K562 (cell line): ENCODE measurements around the gene ECM2. TPM values are rescaled to one million over a fixed set of nuclear protein-coding genes. Genes with fewer than 3 reads are reported as not detected.

ENCODE experiments used
- ATAC-seq: fragments of 200-7000 bp; cut with Tn5 transposase; 3 replicates; pipeline ENCODE4 v1.9.1; 2020; ENCODE audit warnings: moderate library complexity
- BruUV-seq: library from RNA; stranded (reverse); fragments of 400-500 nt; replicated peaks from 2 replicates; lab custom pipeline; 2021; lab: Mats Ljungman, UMichigan
- CTCF ChIA-PET: fragments of 300-600 bp; formaldehyde crosslinking; extraction: SDS; loops from one replicate; lab custom pipeline; 2021; ENCODE audit warnings: low intra/inter-chr PET ratio; lab: Yijun Ruan, JAX
- POLR2A ChIA-PET: fragments of 300-600, 350-650 bp; sonication (Branson Sonifier 250); formaldehyde crosslinking; extraction: SDS; loops from one replicate; lab custom pipeline; 2021; ENCODE audit warnings: antibody characterized with exemption, inconsistent platforms; lab: Yijun Ruan, JAX
- DNase-seq, 4 experiments: peaks; one replicate each; pipeline versions ENCODE4 v3.0.0 to v3.0.0-alpha.2; 2011 to 2018; ENCODE audit warnings: low spot score in 3 of 4, mixed read lengths in 3 of 4; ENCODE audit errors: extremely low read depth in 1 of 4
- FAIRE-seq: peaks from 2 replicates; lab custom pipeline; 2011; peaks lifted over from hg19 to GRCh38; lab: Jason Lieb, UNC
- H2AFZ ChIP-seq: 2 replicates; pipeline ENCODE4 v1.6.0; 2011; ENCODE audit warnings: low read depth, low read length, control low read depth, inconsistent platforms
- H3K27ac ChIP-seq: fragments of 200-600 bp; 3 replicates; pipeline ENCODE4 v1.8.0; 2011; ENCODE audit warnings: low read depth, mild to moderate bottlenecking, control low read depth, inconsistent platforms, low read length, moderate library complexity, mixed read lengths; ENCODE audit errors: extremely low read depth
- H3K27me3 ChIP-seq, 2 experiments: fragments of 300-600 bp in 1 of 2; 2 replicates in 1 of 2; 3 replicates in 1 of 2; pipeline versions ENCODE4 v1.6.0 to v1.8.0; 2011; ENCODE audit warnings: inconsistent platforms in 2 of 2, low read length in 2 of 2, mild to moderate bottlenecking in 1 of 2, mixed read lengths in 1 of 2, moderate library complexity in 1 of 2; ENCODE audit not compliant: control insufficient read depth in 2 of 2, insufficient read depth in 2 of 2
- H3K36me3 ChIP-seq: fragments of 300-600 bp; 3 replicates; pipeline ENCODE4 v1.8.0; 2011; ENCODE audit warnings: mild to moderate bottlenecking, low read length, inconsistent platforms; ENCODE audit not compliant: control insufficient read depth, insufficient read depth
- H3K4me1 ChIP-seq, 2 experiments: fragments of 200-600 bp in 1 of 2; replicated peaks in 1 of 2; 2 replicates in 1 of 2; 3 replicates in 1 of 2; pipeline versions ENCODE4 v1.5.1 to v1.8.0; 2011; ENCODE audit warnings: inconsistent platforms in 2 of 2, low read length in 2 of 2, mild to moderate bottlenecking in 1 of 2, mixed read lengths in 1 of 2, moderate library complexity in 1 of 2; ENCODE audit not compliant: control insufficient read depth in 2 of 2, insufficient read depth in 2 of 2
- H3K4me2 ChIP-seq: 2 replicates; pipeline ENCODE4 v1.6.1; 2011; ENCODE audit warnings: low read length, control low read depth, inconsistent platforms, mixed read lengths; ENCODE audit not compliant: insufficient read depth
- H3K4me3 ChIP-seq: fragments of 200-600 bp; sonication (generic), shearing (Covaris generic); 2 replicates; pipeline ENCODE4 v1.5.1; 2016; ENCODE audit warnings: control low read depth, inconsistent platforms
- H3K79me2 ChIP-seq: fragments of 200-600 bp; 3 replicates; pipeline ENCODE4 v1.8.0; 2011; ENCODE audit warnings: low read length, inconsistent platforms; ENCODE audit not compliant: control insufficient read depth, insufficient read depth
- H3K9ac ChIP-seq, 2 experiments: 2 replicates each; pipeline versions ENCODE4 v1.6.0 to v1.6.1; 2011; ENCODE audit warnings: low read depth in 2 of 2, low read length in 2 of 2, control low read depth in 1 of 2, inconsistent platforms in 1 of 2, mild to moderate bottlenecking in 1 of 2, mixed read lengths in 1 of 2; ENCODE audit not compliant: insufficient read depth in 1 of 2
- H3K9me1 ChIP-seq: one replicate; pipeline ENCODE4 v1.6.0; 2011; ENCODE audit warnings: inconsistent platforms, mild to moderate bottlenecking, low read length, moderate library complexity; ENCODE audit not compliant: control insufficient read depth, insufficient read depth
- H3K9me3 ChIP-seq: replicated peaks from 2 replicates; pipeline ENCODE4 v1.5.1; 2011; ENCODE audit warnings: low read depth, low read length, inconsistent platforms; ENCODE audit not compliant: control insufficient read depth, insufficient read depth
- H4K20me1 ChIP-seq: replicated peaks from 2 replicates; pipeline ENCODE4 v1.6.1; 2011; ENCODE audit warnings: low read length, inconsistent platforms, mixed read lengths; ENCODE audit not compliant: control insufficient read depth, insufficient read depth
- DPF2 ChIP-seq: fragments of 450-650 bp; IDR thresholded peaks from 2 replicates; pipeline ENCODE4 v1.6.1; 2016
- KDM1A ChIP-seq, 2 experiments: fragments of 450-650 bp; IDR thresholded peaks; 2 replicates each; pipeline ENCODE4 v1.6.1; 2016; ENCODE audit warnings: mild to moderate bottlenecking in 2 of 2
- KHSRP ChIP-seq: fragments of 450-650 bp; IDR thresholded peaks from 2 replicates; pipeline ENCODE4 v1.6.1; 2017
- MAX ChIP-seq: sonication (generic); formaldehyde crosslinking; IDR thresholded peaks from 2 replicates; pipeline ENCODE4 v1.9.0; 2022; ENCODE audit warnings: mild to moderate bottlenecking, missing genetic modification reagents
- RAD51 ChIP-seq: fragments of 450-650 bp; IDR thresholded peaks from 2 replicates; pipeline ENCODE4 v1.7.1; 2016; ENCODE audit warnings: low read depth, mild to moderate bottlenecking, borderline replicate concordance
- SLC30A9 ChIP-seq: fragments of 250-450 bp; sonication (Bioruptor Pico); IDR thresholded peaks from 2 replicates; pipeline ENCODE4 v1.8.0; 2022; ENCODE audit warnings: mild to moderate bottlenecking, moderate library complexity
- SNRNP70 ChIP-seq: fragments of 200-400 bp; formaldehyde crosslinking; optimal IDR thresholded peaks from 2 replicates; pipeline ENCODE3; 2017; ENCODE audit warnings: low read depth, low read length
- ZNF324 ChIP-seq: fragments of 250-450 bp; sonication (Bioruptor Pico); IDR thresholded peaks from 2 replicates; pipeline ENCODE4 v1.4.0; 2020; ENCODE audit warnings: mild to moderate bottlenecking
- ZNF655 ChIP-seq: fragments of 250-450 bp; sonication (Bioruptor Pico); IDR thresholded peaks from 2 replicates; pipeline ENCODE4 v1.5.0; 2021
- WGBS: fragments of 100-300 bp; shearing (Covaris generic); methylation state at CpG from one replicate; pipeline ENCODE4 v1.1.6; 2016; ENCODE audit warnings: low coverage, mixed read lengths; ENCODE audit not compliant: insufficient coverage; ENCODE audit errors: missing lambda C conversion rate; 5-methylcytosine and 5-hydroxymethylcytosine counted together
- in situ Hi-C: fragments of 300-500 bp; cut with MboI; formaldehyde crosslinking; loops from 4 replicates; pipeline ENCODE4 v1.15.0; 2018; ENCODE audit warnings: inconsistent platforms, mixed read lengths
- intact Hi-C: fragments of 100-400 bp; cut with micrococcal nuclease; formaldehyde crosslinking; loops from 2 replicates; pipeline ENCODE4 v1.14.2; 2022
- polyA plus RNA-seq, 8 experiments: library from polyadenylated mRNA; depleted of rRNA in 4 of 8; stranded (reverse) in 5 of 8; unstranded in 3 of 8; fragments of >200 nt; fragmentation: Nextera tagmentation in 2 of 8; fragmentation: Illumina TruSeq in 1 of 8; extraction: Ambion mirVana in 2 of 8; extraction: Trizol in 1 of 8; gene quantifications; 2 replicates each; pipeline versions ENCODE4 v1.2.1 to v1.2.3, GENCODE V29; 2011 to 2014; ENCODE audit warnings: inconsistent platforms in 1 of 8, missing spikeins in 1 of 8
- total RNA-seq, 7 experiments: library from RNA; depleted of rRNA in 6 of 7; stranded (reverse); fragments of >200 nt in 6 of 7; fragmentation: Illumina TruSeq in 2 of 7; extraction: Trizol in 2 of 7; gene quantifications; 2 replicates each; pipeline versions ENCODE4 v1.2.1 to v1.2.3, GENCODE V29; 2011 to 2021; ENCODE audit warnings: low replicate concordance in 1 of 7
- TF ChIP-seq, protein P1 (sequence below): sonication (generic); formaldehyde crosslinking; IDR thresholded peaks from 2 replicates; pipeline ENCODE4 v1.8.1; 2023; ENCODE audit warnings: mild to moderate bottlenecking, missing genetic modification reagents
- TF ChIP-seq, protein P2 (sequence below): fragments of 250-450 bp; sonication (Bioruptor Pico); IDR thresholded peaks from 2 replicates; pipeline ENCODE4 v1.5.1; 2021; ENCODE audit warnings: mild to moderate bottlenecking

ECM2 gene
- total and polyA plus RNA-seq, 9 of the 15 experiments (the other 6 are each of a cell fraction or from before 2014, with no cell fraction given) = 0.03 to 0.07 TPM; not detected in 7

GRCh38 chr9:92545002-92545510 lies 9.3 kb upstream of the ECM2 start:
- Histone ChIP-seq H3K36me3 (no peaks in the 10 kb centered on the region), H3K27me3 (no peaks in the 10 kb centered on the region), H3K27ac (no peak overlapping the region), H3K9me3 (no peaks in the 10 kb centered on the region), H3K4me1 (no peaks in the 10 kb centered on the region; a peak in 1 of 5 replicates), H3K9me1 (no peaks in the 10 kb centered on the region), H3K9ac (no peak overlapping the region), H3K4me2 (no peak overlapping the region), H3K4me3 (no peak overlapping the region), H4K20me1 (no peaks in the 10 kb centered on the region), H3K79me2 (no peaks in the 10 kb centered on the region), H2AFZ (no peak overlapping the region)
- DNase-seq = no peak
- in situ Hi-C loops (no loop called here), intact Hi-C loops (no loop called here)
- 91% methylated on average over 15 of the region's 33 CpGs for WGBS
- ChIA-PET POLR2A (no interaction called here), CTCF (no interaction called here)
- no peak for ATAC-seq
- TF ChIP-seq, protein P1, sequence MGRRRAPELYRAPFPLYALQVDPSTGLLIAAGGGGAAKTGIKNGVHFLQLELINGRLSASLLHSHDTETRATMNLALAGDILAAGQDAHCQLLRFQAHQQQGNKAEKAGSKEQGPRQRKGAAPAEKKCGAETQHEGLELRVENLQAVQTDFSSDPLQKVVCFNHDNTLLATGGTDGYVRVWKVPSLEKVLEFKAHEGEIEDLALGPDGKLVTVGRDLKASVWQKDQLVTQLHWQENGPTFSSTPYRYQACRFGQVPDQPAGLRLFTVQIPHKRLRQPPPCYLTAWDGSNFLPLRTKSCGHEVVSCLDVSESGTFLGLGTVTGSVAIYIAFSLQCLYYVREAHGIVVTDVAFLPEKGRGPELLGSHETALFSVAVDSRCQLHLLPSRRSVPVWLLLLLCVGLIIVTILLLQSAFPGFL (CRISPR knock-in tag) = no peak
- FAIRE-seq = no peak
- no TSS peak for BruUV-seq

DNA sequence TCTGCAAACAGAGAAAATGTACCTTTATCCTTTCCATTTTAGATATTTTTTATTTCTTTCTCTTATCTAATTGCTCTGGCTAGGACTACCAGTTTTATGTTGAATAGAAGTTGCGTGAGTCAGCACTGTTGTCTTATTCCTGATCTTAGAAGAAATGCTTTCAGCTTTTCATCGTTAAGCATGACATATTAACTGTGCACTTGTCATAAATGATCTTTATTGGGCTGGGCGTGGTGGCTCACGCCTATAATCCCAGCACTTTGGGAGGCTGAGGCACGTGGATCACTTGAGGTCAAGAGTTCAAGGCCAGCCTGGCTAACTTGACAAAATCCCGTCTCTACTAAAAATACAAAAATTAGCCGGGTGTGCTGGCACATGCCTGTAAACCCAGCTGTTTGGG lies 8.2 kb upstream of the ECM2 start:
- no TSS peak for BruUV-seq

More for the DNA sequence above, 8.2 kb upstream of the ECM2 start:
- no peaks in the 10 kb centered on the region for H3K9me1 ChIP-seq
- H3K79me2 ChIP-seq = no peaks in the 10 kb centered on the region
- 66% methylated on average over 7 of the region's 7 CpGs for WGBS
- POLR2A ChIA-PET = no interaction called here
- ATAC-seq (no peak), DNase-seq (no peak), FAIRE-seq (no peak)
- CTCF ChIA-PET = no interaction called here
- H3K27me3 ChIP-seq = no peaks in the 10 kb centered on the region
- H3K4me1 ChIP-seq = no peaks in the 10 kb centered on the region
- no peak overlapping the region for H3K4me2 ChIP-seq
- TF ChIP-seq ZNF655 = no peak
- no peak for TF ChIP-seq SLC30A9 (CRISPR knock-in tag)
- TF ChIP-seq RAD51 = no peak
- TF ChIP-seq KDM1A (IDR thresholded peaks at IDR 0.05) = no peak
- no peak for TF ChIP-seq MAX (CRISPR knock-in tag)
- no peak for TF ChIP-seq DPF2
- TF ChIP-seq SNRNP70 = no peak
- no peak for TF ChIP-seq ZNF324
- TF ChIP-seq, protein P2, sequence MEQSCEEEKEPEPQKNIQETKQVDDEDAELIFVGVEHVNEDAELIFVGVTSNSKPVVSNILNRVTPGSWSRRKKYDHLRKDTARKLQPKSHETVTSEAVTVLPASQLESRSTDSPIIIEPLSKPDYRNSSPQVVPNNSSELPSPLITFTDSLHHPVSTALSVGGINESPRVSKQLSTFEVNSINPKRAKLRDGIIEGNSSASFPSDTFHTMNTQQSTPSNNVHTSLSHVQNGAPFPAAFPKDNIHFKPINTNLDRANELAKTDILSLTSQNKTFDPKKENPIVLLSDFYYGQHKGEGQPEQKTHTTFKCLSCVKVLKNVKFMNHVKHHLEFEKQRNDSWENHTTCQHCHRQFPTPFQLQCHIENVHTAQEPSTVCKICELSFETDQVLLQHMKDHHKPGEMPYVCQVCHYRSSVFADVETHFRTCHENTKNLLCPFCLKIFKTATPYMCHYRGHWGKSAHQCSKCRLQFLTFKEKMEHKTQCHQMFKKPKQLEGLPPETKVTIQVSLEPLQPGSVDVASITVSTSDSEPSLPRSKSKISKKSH (CRISPR knock-in tag) = no peak
- TF ChIP-seq KHSRP = no peak
- H4K20me1 ChIP-seq = no peaks in the 10 kb centered on the region
- no peaks in the 10 kb centered on the region for H3K36me3 ChIP-seq
- no peak overlapping the region for H2AFZ ChIP-seq
- in situ Hi-C loops (no loop called here), intact Hi-C loops (no loop called here)
- no peak overlapping the region for H3K9ac ChIP-seq
- H3K9me3 ChIP-seq = no peaks in the 10 kb centered on the region
- no peak overlapping the region for H3K27ac ChIP-seq
- H3K4me3 ChIP-seq = no peak overlapping the region
